Measurements from ENCODE around the gene ATG2B.

GRCh38 chr14:96247031-96247430 lies 116.1 kb downstream of the ATG2B start:
- TF ChIP-seq CTCF (conservative IDR thresholded peaks at IDR 0.05 in 1 of 2, IDR thresholded peaks at IDR 0.05 in 1 of 2; ENCODE audit: low read depth in 1 of 2, low read length in 2 of 2) (no peak), EZH2 (IDR thresholded peaks at IDR 0.05; ENCODE audit: low read length, missing control alignments) (no peak)
